Non-pigmented ciliary epithelial cell (primary cell): ENCODE results near the gene KLF7.

Source experiments
- DNase-seq: peaks from one replicate; pipeline ENCODE4 v3.0.0-alpha.2; 2010; ENCODE audit warnings: low read depth

The KLF7 gene

DNA sequence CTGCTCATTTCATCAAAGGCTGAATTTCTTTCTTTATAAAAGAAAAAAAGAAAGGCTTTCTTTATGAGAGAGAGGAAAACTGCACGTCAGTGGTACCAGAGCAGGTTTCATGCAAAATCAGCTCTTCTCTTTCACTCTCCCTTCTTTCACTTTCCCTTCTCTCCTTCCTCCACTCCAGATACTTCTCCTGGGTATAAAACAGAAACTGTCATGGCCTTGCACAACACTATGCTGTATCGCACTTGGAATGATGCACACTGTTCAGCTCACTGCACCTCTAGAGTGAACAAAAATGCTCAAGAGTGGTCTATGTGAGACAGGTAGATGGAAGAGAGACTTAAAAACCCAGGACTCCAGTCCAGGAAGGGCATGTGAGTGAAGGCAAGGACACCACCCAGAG is 73.8 kb downstream of the KLF7 start:
- no peak for DNase-seq

- no peak for DNase-seq
Measured at GRCh38 chr2:207091176-207091575, 74.6 kb downstream of the KLF7 start.

DNA sequence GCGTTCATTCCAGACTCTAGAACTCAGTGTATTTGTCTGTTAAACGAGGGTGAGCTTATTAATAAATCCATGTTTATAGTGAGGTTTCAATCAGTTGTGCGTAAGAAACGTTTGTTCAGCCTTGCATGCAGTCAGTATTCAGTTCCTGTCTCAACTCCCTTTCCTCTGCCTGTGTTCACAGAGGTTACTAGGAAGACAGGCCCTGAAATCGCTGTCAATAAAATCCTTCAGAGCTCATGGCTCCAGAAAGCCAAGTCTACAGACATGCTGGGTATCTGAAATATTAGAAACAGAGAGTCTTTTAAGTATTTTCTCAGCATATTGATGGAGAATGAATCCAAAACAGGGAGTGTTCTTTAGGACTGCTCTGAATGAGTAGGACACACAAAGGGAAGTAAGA is 75.4 kb downstream of the KLF7 start:
- DNase-seq = no peak

GRCh38 chr2:207088839-207089238 is 76.9 kb downstream of the KLF7 start:
- DNase-seq = no peak

DNA sequence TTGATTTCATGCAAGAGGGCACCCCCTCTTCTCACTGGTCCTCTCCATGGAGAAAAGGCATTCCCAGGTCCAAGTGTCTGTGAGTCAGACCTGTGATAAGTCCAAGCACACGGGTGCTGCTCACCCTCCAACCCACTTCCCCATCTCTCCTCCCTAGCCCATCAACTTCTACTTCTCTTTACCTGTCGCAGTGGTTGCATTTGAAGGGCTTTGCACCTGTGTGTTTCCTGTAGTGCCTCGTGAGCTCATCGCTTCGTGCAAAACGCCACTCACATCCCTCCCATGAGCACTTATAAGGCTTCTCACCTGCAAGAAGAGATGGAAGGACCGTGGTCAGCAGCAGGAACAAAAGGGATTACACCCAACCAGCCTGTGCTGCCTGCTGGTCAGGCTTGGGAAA is 77.5 kb downstream of the KLF7 start:
- DNase-seq = no peak

DNA sequence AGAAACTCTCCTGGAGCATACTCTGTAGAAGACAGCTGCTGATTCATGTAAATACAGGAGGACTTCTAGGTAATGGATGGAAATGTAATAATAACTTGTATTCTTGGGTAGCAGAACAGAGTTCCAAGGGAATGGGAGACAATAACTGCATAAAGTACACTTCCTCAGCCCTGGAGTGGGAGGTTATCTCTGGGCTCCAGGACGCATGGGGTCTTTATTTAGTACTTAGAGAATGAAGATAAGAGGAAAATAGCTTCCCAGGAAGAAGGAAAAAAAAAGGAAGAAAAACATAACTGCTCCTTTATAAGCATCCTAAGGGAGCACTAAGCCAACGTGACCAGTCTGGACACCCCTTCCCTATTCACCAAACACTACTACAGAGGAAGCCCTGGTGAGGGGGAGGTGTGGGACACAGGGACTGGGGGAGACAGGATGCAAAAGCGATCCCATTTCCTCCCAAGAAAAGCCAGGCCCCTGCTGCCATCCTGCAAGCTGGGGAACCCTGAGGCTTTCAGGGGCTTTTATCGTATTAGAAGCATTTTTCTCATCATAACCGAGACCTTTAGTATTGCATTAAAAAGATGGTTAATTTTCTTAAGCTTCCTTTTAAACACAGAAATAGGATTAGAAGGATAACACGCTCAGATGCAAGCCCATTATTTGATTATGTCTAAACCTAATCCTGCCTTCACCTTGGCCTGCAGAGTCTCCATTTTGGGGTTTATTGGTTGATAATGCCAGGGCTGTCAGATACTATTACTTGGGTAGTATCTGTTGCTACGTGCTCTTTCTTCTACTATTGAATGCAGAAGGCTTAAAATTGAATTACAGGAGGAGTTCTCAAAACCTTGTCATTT is 78.5 kb downstream of the KLF7 start:
- DNase-seq = no peak

GRCh38 chr2:207086136-207086535 is 79.6 kb downstream of the KLF7 start:
- no peak for DNase-seq

- no peak for DNase-seq
Measured at GRCh38 chr2:207085110-207085509, 80.6 kb downstream of the KLF7 start.

DNA sequence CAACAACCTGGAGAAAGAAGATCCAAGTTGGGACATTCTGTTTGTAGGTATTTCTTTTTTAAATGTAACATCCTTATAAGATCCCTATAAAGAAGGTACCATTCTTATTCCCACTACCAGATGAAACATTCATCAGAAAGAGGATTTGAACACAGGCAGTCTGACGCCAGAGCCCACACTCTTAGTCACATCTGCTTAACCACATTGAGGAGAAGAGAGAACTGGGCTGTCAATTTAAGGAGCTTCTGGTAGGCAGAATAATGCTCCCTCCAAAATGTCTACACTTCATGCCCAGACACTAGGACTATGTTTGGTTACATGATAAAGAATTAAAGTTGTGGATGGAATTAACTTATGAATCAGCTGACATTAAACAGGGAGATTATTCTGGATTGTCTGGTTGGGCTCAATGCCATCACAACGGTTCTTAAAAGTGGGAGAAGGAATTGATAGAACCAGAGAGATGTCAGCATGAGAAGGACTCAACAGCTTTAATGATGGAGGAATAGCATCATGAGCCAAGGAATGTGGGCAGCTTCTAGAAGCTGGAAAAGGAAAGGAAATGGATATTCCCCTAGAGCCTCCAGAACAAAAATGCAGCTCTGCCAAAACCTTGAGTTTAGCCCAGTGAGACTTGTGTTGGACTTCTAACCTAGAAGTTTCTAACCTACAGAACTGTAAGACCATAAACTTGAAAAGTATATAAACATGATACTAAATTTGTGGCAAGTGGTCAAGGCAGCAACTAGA is 82.2 kb downstream of the KLF7 start:
- no peak for DNase-seq

DNA sequence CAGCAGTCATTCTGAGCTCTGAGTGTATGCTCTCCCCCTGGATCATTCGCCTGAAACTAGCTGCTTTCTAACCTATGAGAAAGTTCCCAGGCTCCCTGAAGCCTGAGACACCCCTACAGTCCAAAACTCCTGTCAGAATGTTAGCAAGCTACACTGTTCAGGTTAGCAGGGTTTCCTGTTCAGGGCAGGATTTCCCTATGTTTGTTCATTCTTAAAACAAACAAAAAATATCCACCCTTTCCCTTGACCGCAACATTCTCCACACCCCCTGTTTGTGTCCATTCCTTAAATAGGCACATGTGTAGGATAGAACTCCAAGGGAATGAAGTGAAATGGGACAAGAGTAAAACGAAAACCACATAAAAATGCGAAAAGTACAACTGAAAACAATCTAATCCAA is 83.1 kb downstream of the KLF7 start:
- DNase-seq = no peak

GRCh38 chr2:207078186-207078798 is 87.5 kb downstream of the KLF7 start:
- DNase-seq = no peak

GRCh38 chr2:207077266-207077665 is 88.5 kb downstream of the KLF7 start:
- no peak for DNase-seq

DNA sequence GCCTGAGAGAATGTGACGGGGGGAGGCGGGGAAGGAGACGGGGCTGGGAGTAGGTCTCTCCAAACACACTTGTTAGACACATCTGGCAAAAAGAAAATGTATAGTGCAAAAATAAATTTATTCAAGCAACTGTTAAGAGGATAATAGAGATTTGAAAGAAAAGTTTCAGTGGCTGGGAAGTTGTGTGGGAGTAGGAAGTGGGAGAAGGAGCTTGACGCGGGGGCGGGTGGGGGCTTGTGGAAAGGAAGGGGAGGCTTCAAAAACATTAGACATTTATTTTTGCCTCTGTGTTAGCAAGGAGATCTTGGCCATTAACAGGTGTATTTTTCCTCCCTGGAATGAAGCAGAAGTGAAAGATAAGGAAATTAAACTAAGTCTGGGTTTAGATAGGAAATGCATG is 90.3 kb downstream of the KLF7 start:
- no peak for DNase-seq

- no peak for DNase-seq
Measured at GRCh38 chr2:207073801-207074678, 91.7 kb downstream of the KLF7 start.

GRCh38 chr2:207073412-207073800 is 92.3 kb downstream of the KLF7 start:
- no peak for DNase-seq

- no peak for DNase-seq
Measured at GRCh38 chr2:207072571-207072970, 93.2 kb downstream of the KLF7 start.

DNA sequence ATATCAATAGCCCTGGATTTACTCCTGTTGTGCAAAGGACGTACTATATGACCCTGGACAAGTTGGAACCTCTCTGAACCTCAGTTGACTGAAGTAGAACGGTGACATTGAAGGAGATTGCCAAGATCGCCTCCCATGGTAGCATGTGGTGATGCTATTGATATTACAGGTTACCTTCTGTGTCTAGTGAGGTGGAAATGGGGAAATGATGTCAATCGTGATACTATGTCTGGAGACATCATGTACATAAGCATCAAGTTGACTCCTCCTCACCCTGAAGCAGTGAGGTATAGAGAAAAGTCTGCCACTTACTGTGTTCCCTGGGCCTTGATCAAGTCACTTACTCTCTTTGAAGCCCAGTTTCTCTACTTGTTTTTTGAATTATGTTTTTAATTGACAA is 93.9 kb downstream of the KLF7 start:
- DNase-seq = no peak

DNA sequence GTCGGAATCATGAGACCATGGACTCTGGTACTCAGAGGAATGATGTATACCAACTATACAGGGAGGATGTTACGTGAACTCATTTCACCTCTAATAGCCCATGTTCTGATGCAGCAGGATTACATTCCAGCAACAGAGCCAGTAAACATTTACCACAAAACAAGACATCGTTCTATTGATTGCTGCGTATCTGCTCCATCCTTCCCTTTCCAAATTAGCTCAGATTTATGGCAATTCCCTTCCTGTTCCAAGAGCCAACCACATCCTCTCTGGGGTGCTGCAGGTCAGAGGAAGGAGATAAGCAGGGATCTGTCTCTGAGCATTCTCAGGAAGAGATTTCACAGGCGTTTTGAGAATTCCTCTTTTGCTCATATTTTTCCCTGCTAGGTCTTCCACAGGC is 98.3 kb downstream of the KLF7 start:
- DNase-seq = no peak

GRCh38 chr2:207066791-207067460 is 98.8 kb downstream of the KLF7 start:
- DNase-seq = no peak

- DNase-seq = no peak
Measured at GRCh38 chr2:207066166-207066565, 99.6 kb downstream of the KLF7 start.

- DNase-seq = no peak
Measured at GRCh38 chr2:207064128-207064690, 101.5 kb downstream of the KLF7 start.
